Nephron (organoid): Measurements from ENCODE around the gene AP2B1.

Experiments
- H3K27ac Mint-ChIP-seq, 3 experiments: 2 replicates each; pipeline ENCODE4 v1.8.0; 2020; ENCODE audit warnings: mixed read lengths in 3 of 3, mild to moderate bottlenecking in 2 of 3, moderate library complexity in 1 of 3
- H3K27me3 Mint-ChIP-seq: 2 replicates; pipeline ENCODE4 v1.8.0; 2021; ENCODE audit warnings: low read depth, mild to moderate bottlenecking, moderate library complexity, mixed read lengths
- H3K36me3 Mint-ChIP-seq: 2 replicates; pipeline ENCODE4 v1.8.0; 2020; ENCODE audit warnings: low read depth, mixed read lengths
- H3K4me1 Mint-ChIP-seq: 2 replicates; pipeline ENCODE4 v1.8.0; 2020; ENCODE audit warnings: mixed read lengths
- H3K4me3 Mint-ChIP-seq, 3 experiments: 2 replicates each; pipeline ENCODE4 v1.8.0; 2020; ENCODE audit warnings: mild to moderate bottlenecking in 3 of 3, mixed read lengths in 3 of 3, moderate library complexity in 2 of 3
- H3K9me3 Mint-ChIP-seq: 2 replicates; pipeline ENCODE4 v1.8.0; 2020; ENCODE audit warnings: mixed read lengths
- TF ChIP-seq, protein P1 (sequence below), 3 experiments: fragments of 200-600 bp; sonication (generic); IDR thresholded peaks; one replicate each; pipeline ENCODE4 v1.5.0; 2021; ENCODE audit warnings: antibody characterized with exemption in 3 of 3; ENCODE audit not compliant: unreplicated experiment in 3 of 3

The AP2B1 gene

DNA sequence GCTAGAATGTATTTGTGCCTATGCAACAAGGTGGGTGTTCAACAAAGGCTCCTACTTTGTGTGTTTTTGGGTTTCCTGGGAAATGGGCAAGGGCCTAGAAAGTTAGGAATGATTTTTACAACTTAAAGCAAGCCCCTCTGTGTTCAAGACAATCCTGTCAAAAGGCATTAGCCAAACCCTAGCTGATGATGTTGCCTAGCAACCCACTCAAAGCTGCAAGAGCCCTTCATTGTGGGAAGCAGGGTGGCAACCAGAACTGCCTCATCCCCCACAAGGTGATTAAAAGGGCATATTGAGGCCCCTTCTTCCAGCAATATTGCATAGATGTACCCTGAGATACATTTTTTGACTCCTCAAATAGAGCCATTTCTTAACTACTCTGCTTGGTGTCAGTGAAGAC is 128.3 kb downstream of the AP2B1 start:
- Mint-ChIP-seq H3K27me3 (no peaks in the 10 kb centered on the region), H3K27ac (no peak overlapping the region), H3K9me3 (no peaks in the 10 kb centered on the region), H3K4me1 (peaks cover 18% of the 10 kb centered on the region), H3K36me3 (peaks cover 30% of the 10 kb centered on the region), H3K4me3 (no peak overlapping the region)
- TF ChIP-seq, protein P1, sequence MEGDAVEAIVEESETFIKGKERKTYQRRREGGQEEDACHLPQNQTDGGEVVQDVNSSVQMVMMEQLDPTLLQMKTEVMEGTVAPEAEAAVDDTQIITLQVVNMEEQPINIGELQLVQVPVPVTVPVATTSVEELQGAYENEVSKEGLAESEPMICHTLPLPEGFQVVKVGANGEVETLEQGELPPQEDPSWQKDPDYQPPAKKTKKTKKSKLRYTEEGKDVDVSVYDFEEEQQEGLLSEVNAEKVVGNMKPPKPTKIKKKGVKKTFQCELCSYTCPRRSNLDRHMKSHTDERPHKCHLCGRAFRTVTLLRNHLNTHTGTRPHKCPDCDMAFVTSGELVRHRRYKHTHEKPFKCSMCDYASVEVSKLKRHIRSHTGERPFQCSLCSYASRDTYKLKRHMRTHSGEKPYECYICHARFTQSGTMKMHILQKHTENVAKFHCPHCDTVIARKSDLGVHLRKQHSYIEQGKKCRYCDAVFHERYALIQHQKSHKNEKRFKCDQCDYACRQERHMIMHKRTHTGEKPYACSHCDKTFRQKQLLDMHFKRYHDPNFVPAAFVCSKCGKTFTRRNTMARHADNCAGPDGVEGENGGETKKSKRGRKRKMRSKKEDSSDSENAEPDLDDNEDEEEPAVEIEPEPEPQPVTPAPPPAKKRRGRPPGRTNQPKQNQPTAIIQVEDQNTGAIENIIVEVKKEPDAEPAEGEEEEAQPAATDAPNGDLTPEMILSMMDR (IDR thresholded peaks at IDR 0.05; ENCODE audit: unreplicated experiment in 3 of 3), result no peak

DNA sequence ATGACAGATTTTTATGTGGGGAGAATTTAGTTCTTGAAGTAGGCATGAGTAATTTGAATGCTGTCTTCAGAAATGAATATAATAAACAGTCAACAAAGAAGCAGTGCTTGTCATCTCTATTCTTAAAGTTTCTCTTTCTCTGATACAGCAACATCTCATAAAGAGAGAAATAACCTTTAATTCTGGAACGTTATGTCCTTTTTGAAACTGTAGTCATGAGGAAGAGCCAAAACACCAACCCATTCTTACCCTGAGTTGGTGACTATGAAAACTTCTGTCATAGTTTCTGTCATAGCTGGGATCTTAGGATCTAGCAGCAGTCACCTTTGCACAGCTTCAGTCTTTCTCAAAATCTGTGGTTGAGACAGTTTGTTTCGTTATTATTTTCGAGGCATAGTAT is 129.1 kb downstream of the AP2B1 start:
- Mint-ChIP-seq H3K27ac (no peak overlapping the region), H3K9me3 (no peaks in the 10 kb centered on the region), H3K27me3 (no peaks in the 10 kb centered on the region), H3K4me3 (no peak overlapping the region), H3K36me3 (peaks cover 30% of the 10 kb centered on the region), H3K4me1 (peaks cover 18% of the 10 kb centered on the region)
- TF ChIP-seq, protein P1 (IDR thresholded peaks at IDR 0.05; ENCODE audit: unreplicated experiment in 3 of 3), result no peak

DNA sequence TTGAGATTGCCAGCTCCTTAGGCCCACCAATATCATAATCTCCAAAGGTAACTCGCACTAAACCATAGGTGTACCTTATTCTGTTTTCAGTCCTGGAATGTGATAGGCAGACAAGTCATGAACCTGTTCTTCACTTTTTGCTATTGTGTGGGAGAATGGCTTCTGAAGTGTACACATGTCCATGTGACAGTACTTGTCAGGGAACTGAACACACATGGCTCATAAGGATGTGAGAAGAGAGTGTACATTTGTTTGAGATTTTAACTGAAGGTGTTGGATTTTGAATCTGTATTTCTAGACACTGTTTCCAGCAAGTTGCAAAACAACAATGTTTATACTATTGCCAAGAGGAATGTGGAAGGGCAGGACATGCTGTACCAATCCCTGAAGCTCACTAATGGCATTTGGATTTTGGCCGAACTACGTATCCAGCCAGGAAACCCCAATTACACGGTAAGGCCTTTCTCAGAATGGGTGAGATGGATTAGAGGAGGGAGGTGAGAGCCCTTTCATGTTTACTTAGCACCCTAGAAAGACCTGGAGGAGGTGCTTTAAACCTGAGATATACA is 129.9 kb downstream of the AP2B1 start:
- H3K27me3 Mint-ChIP-seq, result no peaks in the 10 kb centered on the region
- H3K9me3 Mint-ChIP-seq, result no peaks in the 10 kb centered on the region
- peak overlapping the region in 1 of 3 experiments; percentile 90 for H3K27ac Mint-ChIP-seq
- peaks cover 18% of the 10 kb centered on the region for H3K4me1 Mint-ChIP-seq
- no peak overlapping the region for H3K4me3 Mint-ChIP-seq
- H3K36me3 Mint-ChIP-seq, result peaks cover 32% of the 10 kb centered on the region
- TF ChIP-seq, protein P1 (IDR thresholded peaks at IDR 0.05; ENCODE audit: unreplicated experiment in 3 of 3), result no peak

DNA sequence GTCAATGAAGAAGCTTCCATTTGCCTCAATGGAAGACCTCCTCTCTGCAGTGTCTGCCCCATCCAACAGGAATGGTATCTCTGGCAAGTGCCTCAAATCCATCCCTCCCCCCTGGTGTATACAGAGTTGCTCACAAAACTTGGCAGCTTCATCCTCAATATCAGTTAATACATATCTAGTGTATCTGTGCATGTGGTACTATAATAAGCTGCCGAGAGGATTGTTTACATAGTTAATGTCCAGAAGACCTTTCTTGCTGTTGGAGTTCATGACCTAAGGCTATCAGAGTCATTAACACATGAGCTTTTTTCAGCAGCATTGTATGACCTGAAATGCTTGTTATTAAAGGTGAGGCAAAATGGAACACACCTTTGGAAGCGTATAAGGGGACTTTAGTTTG is 130.4 kb downstream of the AP2B1 start:
- peaks cover 18% of the 10 kb centered on the region for H3K4me1 Mint-ChIP-seq
- no peak overlapping the region for H3K4me3 Mint-ChIP-seq
- no peaks in the 10 kb centered on the region for H3K27me3 Mint-ChIP-seq
- H3K9me3 Mint-ChIP-seq, result no peaks in the 10 kb centered on the region
- peaks cover 32% of the 10 kb centered on the region for H3K36me3 Mint-ChIP-seq
- peak overlapping the region in 1 of 3 experiments; percentile 90 for H3K27ac Mint-ChIP-seq
- TF ChIP-seq, protein P1 (IDR thresholded peaks at IDR 0.05; ENCODE audit: unreplicated experiment in 3 of 3), result no peak

DNA sequence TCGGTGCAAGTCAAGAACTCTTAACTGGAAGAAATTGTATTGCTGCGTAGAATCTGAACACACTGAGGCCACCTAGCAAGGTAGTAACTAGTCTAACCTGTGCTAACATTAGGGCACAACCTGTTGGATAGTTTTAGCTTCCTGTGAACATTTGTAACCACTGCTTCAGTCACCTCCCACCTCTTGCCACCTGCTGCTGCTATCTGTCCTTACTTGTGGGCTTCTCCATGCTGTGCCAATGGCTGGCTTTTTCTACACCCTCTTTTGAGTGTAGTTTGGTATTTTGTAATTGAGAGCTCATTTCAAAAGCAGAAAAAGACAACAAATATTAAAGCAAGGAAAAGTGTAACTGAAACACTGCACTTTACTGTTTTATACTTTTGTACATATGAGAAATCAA is 136.6 kb downstream of the AP2B1 start:
- Mint-ChIP-seq H3K27me3 (no peaks in the 10 kb centered on the region), H3K36me3 (peaks cover 49% of the 10 kb centered on the region), H3K27ac (no peak overlapping the region), H3K9me3 (no peaks in the 10 kb centered on the region), H3K4me1 (peaks cover 39% of the 10 kb centered on the region), H3K4me3 (no peak overlapping the region)
- TF ChIP-seq, protein P1 (IDR thresholded peaks at IDR 0.05; ENCODE audit: unreplicated experiment in 3 of 3), result no peak

DNA sequence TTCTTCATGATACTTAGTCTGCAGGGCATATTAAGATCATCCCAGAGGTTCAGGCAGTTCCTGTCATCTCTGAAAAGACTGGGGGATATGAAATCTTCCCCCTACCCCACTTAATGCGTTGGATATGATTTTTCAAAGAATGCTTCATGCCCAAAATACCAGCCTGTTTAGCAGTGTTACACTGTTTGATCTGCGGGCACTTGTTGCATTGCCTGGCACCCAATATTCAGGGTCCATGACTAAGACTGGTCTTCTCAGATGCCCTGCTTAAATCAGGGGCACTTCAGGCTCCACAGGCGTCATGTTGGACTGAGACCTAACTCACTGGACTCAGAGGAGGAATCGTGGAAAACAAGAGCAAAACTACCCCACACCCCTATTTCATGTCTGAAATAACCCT is 137.9 kb downstream of the AP2B1 start:
- peak overlapping the region; percentile 81 to 98 (median 86) for H3K27ac Mint-ChIP-seq
- H3K4me3 Mint-ChIP-seq, result no peak overlapping the region
- no peaks in the 10 kb centered on the region for H3K27me3 Mint-ChIP-seq
- H3K4me1 Mint-ChIP-seq, result peaks cover 39% of the 10 kb centered on the region
- peaks cover 39% of the 10 kb centered on the region for H3K36me3 Mint-ChIP-seq
- TF ChIP-seq, protein P1 (IDR thresholded peaks at IDR 0.05; ENCODE audit: unreplicated experiment in 3 of 3), result no peak
- no peaks in the 10 kb centered on the region for H3K9me3 Mint-ChIP-seq
